GM12865 (cell line): Measurements from ENCODE around the gene KIFAP3.

ENCODE experiments used
- DNase-seq: peaks from one replicate; pipeline ENCODE4 v3.0.0; 2010; ENCODE audit warnings: low read depth
- H3K4me3 ChIP-seq: 2 replicates; pipeline ENCODE4 v1.5.1; 2011; ENCODE audit warnings: mild to moderate bottlenecking, low read depth, low read length, control low read depth
- CTCF ChIP-seq: IDR thresholded peaks from 2 replicates; pipeline ENCODE4 v1.5.1; 2011; ENCODE audit warnings: low read length, control low read depth, low read depth, inconsistent platforms; ENCODE audit not compliant: insufficient read depth; ENCODE audit errors: missing control alignments

KIFAP3 gene

GRCh38 chr1:169970114-169970513, 104.4 kb downstream of the KIFAP3 start:
- H3K4me3 ChIP-seq, result no peak overlapping the region
- no peak for TF ChIP-seq CTCF
- no peak for DNase-seq

GRCh38 chr1:169968174-169968573, 106.3 kb downstream of the KIFAP3 start:
- no peak overlapping the region for H3K4me3 ChIP-seq
- TF ChIP-seq CTCF, result no peak
- no peak for DNase-seq

GRCh38 chr1:169964206-169964605, 110.3 kb downstream of the KIFAP3 start:
- TF ChIP-seq CTCF, result no peak
- no peak overlapping the region for H3K4me3 ChIP-seq
- DNase-seq, result no peak

- H3K4me3 ChIP-seq, result no peak overlapping the region
- no peak for DNase-seq
- no peak for TF ChIP-seq CTCF
These were observed 114.8 kb downstream of the KIFAP3 start for GRCh38 chr1:169959686-169960085.

- DNase-seq, result no peak
- no peak overlapping the region for H3K4me3 ChIP-seq
- no peak for TF ChIP-seq CTCF
These were observed 115.5 kb downstream of the KIFAP3 start for GRCh38 chr1:169958987-169959386.

- TF ChIP-seq CTCF, result no peak
- DNase-seq, result no peak
These were observed 116.6 kb downstream of the KIFAP3 start for GRCh38 chr1:169957884-169958283.

GRCh38 chr1:169951108-169951507, 123.4 kb downstream of the KIFAP3 start:
- no peak for DNase-seq
- H3K4me3 ChIP-seq, result no peak overlapping the region
- no peak for TF ChIP-seq CTCF

More at GRCh38 chr1:169957884-169958283, 116.6 kb downstream of the KIFAP3 start:
- H3K4me3 ChIP-seq, result no peak overlapping the region
